GM12891 (cell line): ENCODE results near the gene MCCC1.
A peak's percentile ranks its signal among the peaks of the same experiment; 100 is the strongest.

Source experiments
- POLR2A ChIP-seq: IDR thresholded peaks from 2 replicates; pipeline ENCODE4 v1.6.1; 2011; ENCODE audit warnings: low read depth, low read length, control low read depth
- POLR2AphosphoS5 ChIP-seq: IDR thresholded peaks from 2 replicates; pipeline ENCODE4 v1.6.1; 2011; ENCODE audit warnings: low read depth, low read length, control low read depth
- SPI1 ChIP-seq: IDR thresholded peaks from 2 replicates; pipeline ENCODE4 v1.6.1; 2011; ENCODE audit warnings: low read depth, low read length, control low read depth

DNA sequence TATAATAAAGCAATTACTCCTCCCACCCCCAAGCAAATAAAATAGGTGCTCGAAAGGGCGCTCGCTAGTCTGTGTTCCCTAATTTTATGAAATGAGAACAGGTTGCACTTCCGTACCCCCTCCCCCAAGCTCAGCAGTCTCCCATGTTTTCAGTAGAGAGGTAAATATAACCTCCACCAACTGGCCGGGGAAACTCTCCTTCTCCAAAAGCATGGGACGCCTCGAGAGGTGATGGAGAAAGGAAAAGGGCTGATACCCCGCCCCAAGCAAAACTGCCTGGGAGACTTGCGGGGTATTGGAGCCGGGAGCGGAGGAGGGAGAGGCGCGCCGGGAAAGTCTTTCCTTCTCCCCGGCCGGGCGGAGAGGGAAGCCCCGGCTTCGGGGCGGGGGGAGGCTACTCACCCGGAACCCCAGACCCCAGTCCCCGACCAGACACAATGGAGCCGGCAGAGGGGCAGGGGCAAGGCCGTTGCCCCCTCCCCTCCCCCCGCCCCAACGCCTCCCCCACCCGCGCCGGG, 119.6 kb downstream of the MCCC1 start:
- no peak for TF ChIP-seq POLR2AphosphoS5
- no peak for TF ChIP-seq POLR2A
- peak; percentile 47 for TF ChIP-seq SPI1
